ENCODE measurements around the gene HOMER2. TPM values are rescaled to one million over a fixed set of nuclear protein-coding genes. Genes with fewer than 3 reads are reported as not detected.

HOMER2 gene
- total and polyA plus RNA-seq, 2 experiments from 2014 or later: 5.9 to 14.5 TPM

- no peak overlapping the region for H3K4me2 ChIP-seq
- no peaks in the 10 kb centered on the region for H3K4me1 ChIP-seq (ENCODE audit: insufficient read depth)
- H3K9me3 ChIP-seq (ENCODE audit: low read depth): no peaks in the 10 kb centered on the region
- 92% methylated on average over 2 of the region's 2 CpGs for WGBS (ENCODE audit: low lambda C conversion rate, missing lambda C conversion rate)
- H3K36me3 ChIP-seq (replicated peaks; ENCODE audit: insufficient read depth, low read depth): no peaks in the 10 kb centered on the region
- H3K4me3 ChIP-seq: no peak overlapping the region
- no peaks in the 10 kb centered on the region for H3K9me2 ChIP-seq (replicated peaks; ENCODE audit: insufficient read depth)
- no peaks in the 10 kb centered on the region for H4K20me1 ChIP-seq (ENCODE audit: insufficient read depth, poor library complexity, severe bottlenecking)
- no peak overlapping the region for H2AFZ ChIP-seq
- H3K27ac ChIP-seq: no peak overlapping the region
- TF ChIP-seq EZH2phosphoT487 (IDR thresholded peaks at IDR 0.05; ENCODE audit: low read depth, severe bottlenecking, unreplicated experiment) (no peak), EZH2 (IDR thresholded peaks at IDR 0.05; ENCODE audit: borderline replicate concordance) (no peak), CTCF (IDR thresholded peaks at IDR 0.05; ENCODE audit: poor library complexity) (no peak)
- no peak for DNase-seq (ENCODE audit: low spot score)
- H3K79me2 ChIP-seq: no peaks in the 10 kb centered on the region
- no peaks in the 10 kb centered on the region for H3K27me3 ChIP-seq
Observed at GRCh38 chr15:82930461-82930860, 22.1 kb downstream of the HOMER2 start.

GRCh38 chr15:82928711-82929110 lies 23.8 kb downstream of the HOMER2 start:
- Histone ChIP-seq H3K4me3 (no peak overlapping the region), H3K4me2 (no peak overlapping the region), H3K4me1 (ENCODE audit: insufficient read depth) (no peaks in the 10 kb centered on the region), H3K27me3 (no peaks in the 10 kb centered on the region), H3K36me3 (replicated peaks; ENCODE audit: insufficient read depth, low read depth) (no peaks in the 10 kb centered on the region), H3K27ac (no peak overlapping the region), H4K20me1 (ENCODE audit: insufficient read depth, poor library complexity, severe bottlenecking) (no peaks in the 10 kb centered on the region), H2AFZ (no peak overlapping the region), H3K79me2 (no peaks in the 10 kb centered on the region), H3K9me2 (replicated peaks; ENCODE audit: insufficient read depth) (no peaks in the 10 kb centered on the region), H3K9me3 (ENCODE audit: low read depth) (no peaks in the 10 kb centered on the region)
- TF ChIP-seq EZH2 (IDR thresholded peaks at IDR 0.05; ENCODE audit: borderline replicate concordance) (no peak), EZH2phosphoT487 (IDR thresholded peaks at IDR 0.05; ENCODE audit: low read depth, severe bottlenecking, unreplicated experiment) (no peak), CTCF (IDR thresholded peaks at IDR 0.05; ENCODE audit: poor library complexity) (no peak)
- WGBS (ENCODE audit: low lambda C conversion rate, missing lambda C conversion rate): 72% methylated on average over 2 of the region's 2 CpGs
- no peak for DNase-seq (ENCODE audit: low spot score)

GRCh38 chr15:82923744-82924143 lies 28.8 kb downstream of the HOMER2 start:
- Histone ChIP-seq H3K9me2 (replicated peaks; ENCODE audit: insufficient read depth) (no peaks in the 10 kb centered on the region), H3K79me2 (no peaks in the 10 kb centered on the region), H3K9me3 (ENCODE audit: low read depth) (no peaks in the 10 kb centered on the region), H3K4me1 (ENCODE audit: insufficient read depth) (no peaks in the 10 kb centered on the region), H2AFZ (no peak overlapping the region), H3K4me2 (no peak overlapping the region), H4K20me1 (ENCODE audit: insufficient read depth, poor library complexity, severe bottlenecking) (no peaks in the 10 kb centered on the region), H3K27ac (no peak overlapping the region), H3K27me3 (no peaks in the 10 kb centered on the region), H3K36me3 (replicated peaks; ENCODE audit: insufficient read depth, low read depth) (no peaks in the 10 kb centered on the region), H3K4me3 (no peak overlapping the region)
- 93% methylated on average over 7 of the region's 7 CpGs for WGBS (ENCODE audit: low lambda C conversion rate, missing lambda C conversion rate)
- DNase-seq (ENCODE audit: low spot score): no peak
- TF ChIP-seq EZH2phosphoT487 (IDR thresholded peaks at IDR 0.05; ENCODE audit: low read depth, severe bottlenecking, unreplicated experiment): no peak
- TF ChIP-seq EZH2 (IDR thresholded peaks at IDR 0.05; ENCODE audit: borderline replicate concordance): no peak
- no peak for TF ChIP-seq CTCF (IDR thresholded peaks at IDR 0.05; ENCODE audit: poor library complexity)

DNA sequence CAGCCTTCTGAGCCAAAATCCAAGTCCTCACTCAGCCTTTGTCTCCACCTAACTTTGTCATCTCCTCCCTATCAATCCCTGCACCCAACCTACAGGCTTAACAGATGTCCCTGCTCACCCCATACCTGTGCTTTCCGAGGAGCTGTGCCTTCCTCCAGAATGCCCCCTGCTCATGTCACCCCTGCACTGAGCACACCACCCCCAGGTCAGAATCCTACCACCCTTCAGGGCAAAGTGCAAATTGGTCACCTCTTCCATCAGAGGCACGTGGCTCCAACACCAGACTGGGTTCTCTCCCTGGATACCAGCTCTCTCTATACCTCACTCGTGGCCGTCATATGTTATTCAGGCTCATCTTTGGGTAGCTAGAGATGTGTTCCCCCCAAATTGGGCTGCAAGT lies 29.8 kb downstream of the HOMER2 start:
- H3K9me3 ChIP-seq (ENCODE audit: low read depth): no peaks in the 10 kb centered on the region
- H3K4me2 ChIP-seq: no peak overlapping the region
- H3K36me3 ChIP-seq (replicated peaks; ENCODE audit: insufficient read depth, low read depth): no peaks in the 10 kb centered on the region
- H3K79me2 ChIP-seq: no peaks in the 10 kb centered on the region
- H3K4me1 ChIP-seq (ENCODE audit: insufficient read depth): no peaks in the 10 kb centered on the region
- H3K27ac ChIP-seq: no peak overlapping the region
- no peaks in the 10 kb centered on the region for H4K20me1 ChIP-seq (ENCODE audit: insufficient read depth, poor library complexity, severe bottlenecking)
- no peak for TF ChIP-seq CTCF (IDR thresholded peaks at IDR 0.05; ENCODE audit: poor library complexity)
- TF ChIP-seq EZH2 (IDR thresholded peaks at IDR 0.05; ENCODE audit: borderline replicate concordance): no peak
- TF ChIP-seq EZH2phosphoT487 (IDR thresholded peaks at IDR 0.05; ENCODE audit: low read depth, severe bottlenecking, unreplicated experiment): no peak
- no peak overlapping the region for H2AFZ ChIP-seq
- H3K27me3 ChIP-seq: no peaks in the 10 kb centered on the region
- 95% methylated on average over 4 of the region's 4 CpGs for WGBS (ENCODE audit: low lambda C conversion rate, missing lambda C conversion rate)
- H3K9me2 ChIP-seq (replicated peaks; ENCODE audit: insufficient read depth): no peaks in the 10 kb centered on the region
- DNase-seq (ENCODE audit: low spot score): no peak
- H3K4me3 ChIP-seq: no peak overlapping the region

Measured in hepatocyte (in vitro differentiated cells).